Measurements from ENCODE around the gene ZFR2. TPM values are rescaled to one million over a fixed set of nuclear protein-coding genes. Genes with fewer than 3 reads are reported as not detected.

The ZFR2 gene
- total RNA-seq, 1 experiment from 2014 or later: not detected

- no peaks in the 10 kb centered on the region for H3K36me3 ChIP-seq
- no peaks in the 10 kb centered on the region for H3K9me3 ChIP-seq (replicated peaks)
- H3K27me3 ChIP-seq: peaks cover 4% of the 10 kb centered on the region
- no peaks in the 10 kb centered on the region for H3K4me1 ChIP-seq
- no peak for DNase-seq
- no peak overlapping the region for H3K4me3 ChIP-seq
- H3K27ac ChIP-seq: no peak overlapping the region
Measured at GRCh38 chr19:3835055-3835435, 33.8 kb downstream of the ZFR2 start.

GRCh38 chr19:3834349-3835054, 34.3 kb downstream of the ZFR2 start:
- H3K9me3 ChIP-seq (replicated peaks): no peaks in the 10 kb centered on the region
- no peaks in the 10 kb centered on the region for H3K36me3 ChIP-seq
- H3K27me3 ChIP-seq: peaks cover 9% of the 10 kb centered on the region
- no peak overlapping the region for H3K4me3 ChIP-seq
- no peak for DNase-seq
- no peaks in the 10 kb centered on the region for H3K4me1 ChIP-seq
- H3K27ac ChIP-seq: no peak overlapping the region

- Histone ChIP-seq H3K27me3 (peaks cover 11% of the 10 kb centered on the region), H3K27ac (no peak overlapping the region), H3K4me3 (no peak overlapping the region), H3K9me3 (replicated peaks) (no peaks in the 10 kb centered on the region), H3K36me3 (no peaks in the 10 kb centered on the region), H3K4me1 (no peaks in the 10 kb centered on the region)
- no peak for DNase-seq
Measured at GRCh38 chr19:3833578-3834348, 35.1 kb downstream of the ZFR2 start.

- H3K4me3 ChIP-seq: no peak overlapping the region
- peaks cover 11% of the 10 kb centered on the region for H3K27me3 ChIP-seq
- H3K4me1 ChIP-seq: no peaks in the 10 kb centered on the region
- H3K9me3 ChIP-seq (replicated peaks): no peaks in the 10 kb centered on the region
- H3K36me3 ChIP-seq: no peaks in the 10 kb centered on the region
- DNase-seq: no peak
- no peak overlapping the region for H3K27ac ChIP-seq
Measured at GRCh38 chr19:3832001-3832400, 36.8 kb downstream of the ZFR2 start.

GRCh38 chr19:3831601-3832000, 37.2 kb downstream of the ZFR2 start:
- Histone ChIP-seq H3K27me3 (peaks cover 11% of the 10 kb centered on the region), H3K4me3 (no peak overlapping the region), H3K9me3 (replicated peaks) (no peaks in the 10 kb centered on the region), H3K27ac (no peak overlapping the region), H3K4me1 (no peaks in the 10 kb centered on the region), H3K36me3 (no peaks in the 10 kb centered on the region)
- DNase-seq: no peak

GRCh38 chr19:3830621-3831589, 37.9 kb downstream of the ZFR2 start:
- Histone ChIP-seq H3K36me3 (no peaks in the 10 kb centered on the region), H3K27ac (no peak overlapping the region), H3K4me3 (no peak overlapping the region), H3K4me1 (no peaks in the 10 kb centered on the region), H3K9me3 (replicated peaks) (no peaks in the 10 kb centered on the region), H3K27me3 (peaks cover 11% of the 10 kb centered on the region)
- DNase-seq: no peak

- H3K36me3 ChIP-seq: no peaks in the 10 kb centered on the region
- H3K4me1 ChIP-seq: no peaks in the 10 kb centered on the region
- H3K27me3 ChIP-seq: peaks cover 23% of the 10 kb centered on the region
- no peak overlapping the region for H3K27ac ChIP-seq
- no peaks in the 10 kb centered on the region for H3K9me3 ChIP-seq (replicated peaks)
- H3K4me3 ChIP-seq: no peak overlapping the region
- no peak for DNase-seq
Measured at GRCh38 chr19:3827306-3827705, 41.5 kb downstream of the ZFR2 start.

- Histone ChIP-seq H3K27me3 (peaks cover 31% of the 10 kb centered on the region), H3K36me3 (no peaks in the 10 kb centered on the region), H3K4me1 (no peaks in the 10 kb centered on the region), H3K27ac (no peak overlapping the region), H3K4me3 (no peak overlapping the region), H3K9me3 (replicated peaks) (no peaks in the 10 kb centered on the region)
- no peak for DNase-seq
Measured at GRCh38 chr19:3826163-3826562, 42.7 kb downstream of the ZFR2 start.

- no peaks in the 10 kb centered on the region for H3K36me3 ChIP-seq
- no peak overlapping the region for H3K27ac ChIP-seq
- DNase-seq: no peak
- no peak overlapping the region for H3K4me3 ChIP-seq
- H3K27me3 ChIP-seq: peaks cover 31% of the 10 kb centered on the region
- H3K9me3 ChIP-seq (replicated peaks): no peaks in the 10 kb centered on the region
- H3K4me1 ChIP-seq: no peaks in the 10 kb centered on the region
Measured at GRCh38 chr19:3825286-3825956, 43.4 kb downstream of the ZFR2 start.

- H3K4me3 ChIP-seq: no peak overlapping the region
- no peaks in the 10 kb centered on the region for H3K4me1 ChIP-seq
- H3K9me3 ChIP-seq (replicated peaks): no peaks in the 10 kb centered on the region
- H3K27ac ChIP-seq: no peak overlapping the region
- peaks cover 20% of the 10 kb centered on the region for H3K27me3 ChIP-seq
- no peaks in the 10 kb centered on the region for H3K36me3 ChIP-seq
- no peak for DNase-seq
Measured at GRCh38 chr19:3823350-3823713, 45.5 kb downstream of the ZFR2 start.

GRCh38 chr19:3822683-3823349, 46.0 kb downstream of the ZFR2 start:
- Histone ChIP-seq H3K27me3 (peaks cover 24% of the 10 kb centered on the region), H3K4me1 (no peaks in the 10 kb centered on the region), H3K36me3 (no peaks in the 10 kb centered on the region), H3K27ac (no peak overlapping the region), H3K4me3 (no peak overlapping the region), H3K9me3 (replicated peaks) (no peaks in the 10 kb centered on the region)
- no peak for DNase-seq

GRCh38 chr19:3821857-3822364, 46.9 kb downstream of the ZFR2 start:
- DNase-seq: peak; percentile 45 to 64
- H3K4me1 ChIP-seq: no peaks in the 10 kb centered on the region
- H3K4me3 ChIP-seq: no peak overlapping the region
- H3K36me3 ChIP-seq: no peaks in the 10 kb centered on the region
- H3K9me3 ChIP-seq (replicated peaks): no peaks in the 10 kb centered on the region
- no peak overlapping the region for H3K27ac ChIP-seq
- H3K27me3 ChIP-seq: peaks cover 25% of the 10 kb centered on the region

- no peak overlapping the region for H3K4me3 ChIP-seq
- H3K4me1 ChIP-seq: no peaks in the 10 kb centered on the region
- no peaks in the 10 kb centered on the region for H3K36me3 ChIP-seq
- H3K27me3 ChIP-seq: peaks cover 25% of the 10 kb centered on the region
- DNase-seq: no peak
- H3K27ac ChIP-seq: no peak overlapping the region
- no peaks in the 10 kb centered on the region for H3K9me3 ChIP-seq (replicated peaks)
Measured at GRCh38 chr19:3821156-3821555, 47.7 kb downstream of the ZFR2 start.

- Histone ChIP-seq H3K4me3 (no peak overlapping the region), H3K36me3 (no peaks in the 10 kb centered on the region), H3K4me1 (no peaks in the 10 kb centered on the region), H3K27me3 (peaks cover 17% of the 10 kb centered on the region), H3K9me3 (replicated peaks) (no peaks in the 10 kb centered on the region), H3K27ac (no peak overlapping the region)
- DNase-seq: no peak
Measured at GRCh38 chr19:3819989-3820388, 48.8 kb downstream of the ZFR2 start.
